Measurements from ENCODE around the gene TAC3. TPM values are rescaled to one million over a fixed set of nuclear protein-coding genes. Genes with fewer than 3 reads are reported as not detected.

Gene TAC3
- polyA plus RNA-seq, 4 donors, result 0.39 to 5.3 (median 3.0) TPM

Other genes starting within 250 kb of the TAC3 start
- under 1 TPM; 0.11 to 0.25 (median 0.19) TPM for gene SDR9C7, start 82.1 kb downstream of the TAC3 start, polyA plus RNA-seq (ENCODE audit: insufficient read length in 4 of 4)
- under 1 TPM; 0.43 to 0.64 (median 0.47) TPM for gene RDH16, start 58.9 kb downstream of the TAC3 start, polyA plus RNA-seq (ENCODE audit: insufficient read length in 4 of 4)
- 10 to 100 TPM; 11.7 to 13.8 (median 13.7) TPM for gene ZBTB39, start 10.0 kb downstream of the TAC3 start, polyA plus RNA-seq (ENCODE audit: insufficient read length in 4 of 4)
- under 1 TPM; 0.08 to 0.39 (median 0.15) TPM for gene MYO1A, start 33.6 kb upstream of the TAC3 start, polyA plus RNA-seq (ENCODE audit: insufficient read length in 4 of 4)
- 10 to 100 TPM; 21.3 to 25.9 (median 25.3) TPM for gene NEMP1, start 62.3 kb upstream of the TAC3 start, polyA plus RNA-seq (ENCODE audit: insufficient read length in 4 of 4)
- 10 to 100 TPM; 42.8 to 51.3 (median 45.9) TPM for gene NAB2, start 72.6 kb upstream of the TAC3 start, polyA plus RNA-seq (ENCODE audit: insufficient read length in 4 of 4)
- gene STAT6, start 94.8 kb upstream of the TAC3 start, polyA plus RNA-seq (ENCODE audit: insufficient read length in 4 of 4), result 100 to 1,000 TPM in 1 of 4 donors, 10 to 100 TPM in 3; 88.9 to 114 (median 98.0) TPM
- 100 to 1,000 TPM in 1 of 4 donors, 10 to 100 TPM in 3; 63.0 to 102 (median 70.6) TPM for gene LRP1, start 112.0 kb upstream of the TAC3 start, polyA plus RNA-seq (ENCODE audit: insufficient read length in 4 of 4)
- under 1 TPM in 1 of 4 donors, not detected in 3; 0.18 TPM for gene LRP1-AS, start 131.1 kb upstream of the TAC3 start, polyA plus RNA-seq (ENCODE audit: insufficient read length in 4 of 4)
- 1 to 10 TPM; 2.4 to 4.4 (median 3.1) TPM for gene NXPH4, start 200.3 kb upstream of the TAC3 start, polyA plus RNA-seq (ENCODE audit: insufficient read length in 4 of 4)
- 10 to 100 TPM; 69.7 to 86.9 (median 71.7) TPM for gene SHMT2, start 213.2 kb upstream of the TAC3 start, polyA plus RNA-seq (ENCODE audit: insufficient read length in 4 of 4)
- 1 to 10 TPM; 3.4 to 4.5 (median 3.7) TPM for gene STAC3, start 234.7 kb upstream of the TAC3 start, polyA plus RNA-seq (ENCODE audit: insufficient read length in 4 of 4)

Data from right renal pelvis (tissue), 4 donors.